D341Med (cell line): Measurements from ENCODE around the gene RBFOX2.
"Not testable (repeated sequence)": the region's sequence is repeated elsewhere in the genome, so short reads cannot be mapped to it uniquely, and the experiment has no call there.

ENCODE experiments used
- DNase-seq: peaks from one replicate; pipeline ENCODE4 v3.0.0; 2012; ENCODE audit warnings: low spot score

RBFOX2 gene

DNA sequence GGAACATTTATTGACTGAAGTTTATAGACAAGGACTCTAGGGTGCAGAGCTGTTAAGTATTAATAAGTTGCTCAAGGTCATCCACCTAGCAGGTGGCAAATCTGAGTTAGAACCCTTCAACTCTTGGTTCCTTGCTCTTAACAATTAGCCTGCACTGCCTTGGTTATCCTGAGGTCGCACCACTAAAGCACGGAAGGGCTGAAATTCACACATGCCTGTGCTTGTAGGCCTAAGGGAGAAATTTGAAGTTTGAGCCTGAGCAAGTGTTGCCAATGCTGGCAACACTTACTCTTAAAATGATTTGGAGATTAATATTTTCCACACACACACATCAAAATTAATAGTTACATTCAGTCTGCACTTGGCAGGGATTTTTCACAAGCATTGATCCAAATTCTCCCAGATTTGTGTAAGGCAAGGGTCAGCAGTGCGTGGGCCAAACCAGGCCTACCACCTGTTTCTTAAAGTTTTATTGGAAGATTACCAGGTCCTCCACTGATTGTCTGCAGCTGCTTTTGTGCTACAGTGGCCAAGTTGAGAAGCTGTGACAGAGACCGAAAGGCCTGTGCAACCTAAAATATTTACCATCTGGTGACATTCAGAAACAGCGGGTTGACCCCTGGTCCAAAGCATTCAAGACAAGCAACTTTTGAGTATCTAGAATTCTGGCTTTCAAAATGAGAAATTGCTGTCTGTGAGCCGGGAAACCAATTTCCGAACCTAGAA is 294.7 kb downstream of the RBFOX2 start:
- no peak for DNase-seq

DNA sequence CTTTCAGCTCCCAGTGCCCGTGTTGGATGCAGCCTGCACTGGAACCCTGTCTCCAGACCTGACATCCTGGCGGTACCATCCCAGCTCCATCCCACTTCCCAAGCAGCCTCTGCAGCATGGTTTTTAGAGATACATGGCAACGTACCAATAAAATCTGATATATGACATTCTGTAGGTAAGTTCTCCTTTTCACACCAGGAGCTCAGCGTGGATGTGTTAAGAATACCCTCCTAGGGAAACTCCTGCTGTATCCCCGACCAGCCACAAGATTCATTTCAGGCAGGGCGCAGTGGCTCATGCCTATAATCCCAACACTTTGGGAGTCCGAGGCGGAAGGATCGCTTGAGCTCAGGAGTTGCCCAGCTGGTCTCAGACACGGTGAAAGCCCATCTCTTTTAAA is 295.6 kb downstream of the RBFOX2 start:
- no peak for DNase-seq

DNA sequence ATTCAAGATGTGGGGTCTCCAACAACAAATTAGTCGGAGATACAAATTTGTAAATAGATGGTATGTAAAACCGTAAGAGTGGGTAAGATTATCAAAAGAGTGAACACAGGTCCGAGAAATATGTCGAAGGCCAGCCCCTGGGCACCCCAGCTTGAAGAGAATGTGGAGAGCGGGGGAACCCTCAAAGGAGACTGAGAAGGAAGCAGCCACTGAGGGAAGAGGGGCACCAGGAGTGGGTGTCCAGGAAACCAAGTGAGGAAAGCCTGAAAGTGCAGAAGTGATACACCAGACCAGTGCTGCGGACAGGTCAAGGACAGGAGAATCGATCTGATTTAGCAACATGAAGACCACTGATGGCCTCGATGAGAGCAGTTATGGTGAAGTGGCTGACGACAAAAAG is 296.5 kb downstream of the RBFOX2 start:
- no peak for DNase-seq

DNA sequence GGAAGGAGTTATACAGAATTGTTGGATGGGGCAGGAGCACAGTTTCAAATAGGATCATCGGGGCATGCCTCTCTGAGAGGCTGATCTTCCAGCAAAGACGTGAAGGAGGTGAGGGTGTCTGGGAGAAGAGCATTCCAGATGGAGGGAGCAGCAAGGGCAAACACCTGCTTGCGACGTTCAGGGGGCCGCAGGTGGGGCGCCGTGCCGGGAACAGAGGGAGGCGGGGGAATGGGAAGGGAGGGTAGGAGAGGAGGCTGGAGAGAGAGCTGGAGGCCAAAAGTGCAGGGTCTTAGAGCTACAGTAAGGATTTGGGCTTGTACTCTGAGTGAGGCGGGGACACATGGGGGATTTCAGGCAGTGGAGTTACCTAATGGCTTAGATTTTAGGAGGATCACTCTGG is 297.3 kb downstream of the RBFOX2 start:
- no peak for DNase-seq

DNA sequence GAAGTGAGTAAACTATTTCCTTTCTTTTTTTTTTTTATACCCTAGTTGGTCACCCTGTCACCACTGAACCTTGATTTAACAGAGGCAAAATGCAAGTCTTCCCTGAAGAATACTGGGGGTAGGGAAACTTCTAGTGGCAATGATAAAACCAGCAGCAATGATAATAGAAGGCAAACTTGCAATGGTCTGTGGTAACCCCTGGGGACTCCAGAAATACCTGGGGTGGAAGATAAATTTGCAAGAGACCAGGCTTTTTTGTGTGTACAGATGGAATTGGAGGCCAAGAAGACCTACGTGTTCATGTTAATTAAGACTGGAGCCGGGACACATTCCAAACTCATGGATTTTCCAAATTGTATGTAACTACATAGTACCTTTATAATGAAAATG is 299.3 kb downstream of the RBFOX2 start:
- DNase-seq, result no peak

DNA sequence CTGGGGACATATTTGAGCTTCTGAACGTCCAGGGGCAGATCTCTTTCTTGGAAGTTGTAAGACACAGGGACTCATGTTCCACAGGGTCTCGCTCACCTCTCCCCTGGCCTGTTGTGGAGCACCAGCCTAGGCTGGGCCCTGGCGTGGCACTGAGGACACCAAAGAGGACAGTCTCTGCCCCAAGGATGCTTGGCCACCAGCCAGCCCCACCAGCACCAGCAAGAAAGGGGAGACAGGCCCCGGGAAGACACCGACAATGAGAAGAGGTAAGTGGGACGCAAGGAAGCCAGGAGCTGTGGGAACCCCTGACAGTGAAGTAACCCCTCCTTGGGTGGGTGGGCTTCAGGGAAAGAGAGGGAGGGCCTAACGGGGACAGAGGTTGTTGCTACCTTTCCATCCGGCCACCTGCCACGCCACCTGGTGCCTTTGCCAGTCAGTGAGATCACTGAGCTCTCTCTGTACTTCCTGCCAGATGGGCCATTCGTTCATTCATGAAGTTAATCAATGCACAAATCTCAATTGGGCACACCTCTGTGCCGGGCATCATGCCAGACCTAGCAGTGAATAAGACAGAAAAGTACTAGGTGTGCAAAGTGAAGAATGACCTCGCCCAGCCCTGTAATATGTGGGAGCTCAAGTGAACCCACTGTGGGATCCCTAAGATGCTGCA is 299.9 kb downstream of the RBFOX2 start:
- DNase-seq, result no peak

DNA sequence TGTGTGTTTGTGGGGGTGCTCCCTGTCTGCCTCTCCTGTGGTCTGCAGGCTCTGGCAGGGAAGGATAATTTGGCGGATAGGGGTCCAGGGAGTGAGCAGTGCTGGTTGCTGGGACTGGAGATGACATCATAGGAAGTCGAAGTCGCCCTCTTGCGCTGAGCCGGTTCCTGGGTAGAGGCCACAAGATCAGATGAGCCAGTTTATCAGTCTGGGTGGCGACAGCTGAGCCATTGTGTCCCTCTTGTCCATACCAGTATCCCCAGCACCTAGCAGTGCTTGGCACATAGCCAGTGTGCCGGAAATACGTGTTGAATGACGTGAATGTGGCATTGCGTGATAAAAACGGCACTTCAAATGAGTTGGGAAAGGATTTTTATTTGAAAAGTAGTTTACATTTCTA is 301.2 kb downstream of the RBFOX2 start:
- DNase-seq, result no peak

DNA sequence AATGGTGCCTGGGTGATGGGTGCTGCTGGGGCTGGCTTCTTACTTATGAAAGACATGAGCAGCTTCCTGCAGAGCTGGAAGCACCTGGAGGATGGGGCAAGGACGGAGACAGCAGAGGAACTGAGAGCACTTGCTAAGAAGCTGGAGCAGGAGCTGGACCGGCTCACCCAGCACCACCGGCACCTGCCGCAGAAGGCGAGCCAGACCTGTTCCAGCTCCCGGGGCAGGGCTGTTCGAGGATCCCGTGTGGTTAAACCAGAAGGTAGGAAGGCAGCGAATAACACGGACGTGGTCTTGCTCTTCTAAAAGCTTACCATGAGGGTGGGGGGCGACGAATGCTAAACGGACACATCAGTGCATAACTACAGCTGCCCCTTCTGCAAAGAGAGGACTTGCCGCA is 301.7 kb downstream of the RBFOX2 start:
- no peak for DNase-seq

DNA sequence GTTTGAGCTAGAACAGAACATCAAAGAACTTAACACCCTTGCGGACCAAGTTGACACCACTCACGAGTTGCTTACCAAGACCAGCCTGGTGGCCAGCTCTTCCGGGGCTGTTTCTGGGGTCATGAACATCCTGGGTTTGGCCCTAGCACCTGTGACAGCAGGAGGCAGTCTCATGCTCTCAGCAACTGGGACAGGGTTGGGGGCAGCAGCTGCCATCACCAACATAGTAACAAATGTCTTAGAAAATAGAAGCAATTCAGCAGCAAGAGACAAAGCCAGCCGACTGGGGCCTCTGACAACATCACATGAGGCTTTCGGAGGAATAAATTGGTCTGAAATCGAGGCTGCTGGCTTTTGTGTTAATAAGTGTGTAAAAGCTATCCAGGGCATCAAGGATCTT is 302.2 kb downstream of the RBFOX2 start:
- no peak for DNase-seq

DNA sequence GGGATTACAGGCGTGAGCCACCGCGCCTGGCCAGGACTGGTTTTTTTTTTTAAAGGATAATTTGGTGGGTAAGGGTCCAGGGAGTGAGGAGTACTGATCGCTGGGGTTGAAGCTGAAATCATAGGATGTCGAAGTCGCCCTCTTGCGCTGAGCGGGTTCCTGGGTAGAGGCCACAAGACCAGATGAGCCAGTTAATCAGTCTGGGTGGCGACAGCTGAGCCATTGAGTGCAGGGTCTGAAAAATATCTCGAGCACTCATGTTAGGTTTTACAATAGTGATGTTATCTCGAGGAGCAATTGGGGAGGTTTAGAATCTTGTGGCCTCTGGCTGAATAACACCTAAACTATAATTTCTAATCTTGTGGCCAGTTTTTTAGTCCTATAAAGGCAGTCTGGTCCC is 303.1 kb downstream of the RBFOX2 start:
- DNase-seq, result no peak

DNA sequence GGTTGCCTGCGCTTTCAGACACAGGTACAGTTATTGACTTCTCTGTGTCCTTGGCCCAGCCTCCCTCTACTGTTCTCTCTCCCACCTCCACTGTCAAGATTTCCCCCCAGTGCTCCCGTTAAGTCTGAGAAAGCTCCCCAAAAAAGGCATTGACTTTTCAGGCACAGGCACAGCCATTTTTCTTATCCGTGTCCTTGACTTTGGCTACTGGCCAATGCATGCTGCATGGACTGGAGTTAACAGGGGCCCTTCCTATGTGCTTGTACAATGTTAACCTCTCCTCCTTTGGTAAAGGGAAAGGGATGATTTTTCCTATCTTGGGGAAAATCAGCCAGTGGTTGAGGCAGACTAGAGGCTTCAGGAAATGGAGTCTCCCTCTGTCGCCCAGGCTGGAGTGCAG is 306.7 kb downstream of the RBFOX2 start:
- DNase-seq, result no peak

DNA sequence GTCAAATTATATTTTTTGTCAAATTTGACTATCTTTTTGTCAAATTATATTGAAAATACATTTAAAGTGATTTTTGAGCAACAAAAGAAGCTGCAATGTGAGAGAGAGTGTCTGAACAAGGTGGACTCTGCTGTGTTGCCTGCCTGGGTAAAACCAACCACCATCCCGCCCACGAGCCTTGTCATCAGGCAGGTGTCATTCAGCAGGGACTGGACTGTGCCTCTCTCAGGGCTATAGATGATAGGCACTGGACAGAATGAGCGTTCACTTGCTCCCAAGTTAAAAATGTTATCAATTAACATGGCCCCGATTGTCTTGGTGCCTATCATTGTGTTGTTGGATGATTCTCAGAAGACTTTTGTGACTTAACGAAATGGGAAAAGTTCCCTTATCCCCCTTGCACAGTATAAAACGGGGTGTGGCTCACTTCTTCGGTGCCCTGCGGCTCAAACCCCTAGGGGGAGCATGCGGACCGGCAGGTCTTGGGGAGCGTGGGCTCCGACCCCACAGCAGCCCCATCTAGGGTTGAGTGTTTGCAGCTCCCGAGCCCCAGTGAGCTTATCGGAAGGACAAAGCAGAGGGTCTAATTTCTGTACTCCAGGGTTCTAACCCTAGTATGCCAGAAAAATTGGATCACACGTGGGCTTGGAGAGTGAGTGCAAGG is 309.3 kb downstream of the RBFOX2 start:
- no peak for DNase-seq

DNA sequence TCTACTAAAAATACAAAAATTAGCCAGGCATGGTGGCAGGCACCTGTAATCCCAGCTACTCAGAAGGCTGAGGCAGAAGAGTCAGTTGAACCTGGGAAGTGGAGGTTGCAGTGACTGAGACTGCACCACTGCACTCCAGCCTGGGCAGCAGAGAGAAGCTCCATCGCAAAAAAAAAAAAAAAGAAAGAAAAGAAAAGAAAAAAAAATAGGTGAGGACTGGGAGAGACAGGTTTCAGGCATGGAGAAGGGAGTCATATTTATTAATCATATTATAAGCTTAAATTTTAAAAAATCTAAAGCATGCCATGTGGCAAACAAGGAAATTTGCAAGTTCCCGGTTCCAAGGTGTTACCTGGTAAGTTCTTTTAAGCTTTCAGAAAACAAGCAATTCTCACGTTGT is 311.1 kb downstream of the RBFOX2 start, which contains the start of gene APOL5:
APOL5 (plus strand) TSS at position 301 of the 400 bp plus-strand sequence; CDS start at position 301, 0 bp downstream.
- no peak for DNase-seq

DNA sequence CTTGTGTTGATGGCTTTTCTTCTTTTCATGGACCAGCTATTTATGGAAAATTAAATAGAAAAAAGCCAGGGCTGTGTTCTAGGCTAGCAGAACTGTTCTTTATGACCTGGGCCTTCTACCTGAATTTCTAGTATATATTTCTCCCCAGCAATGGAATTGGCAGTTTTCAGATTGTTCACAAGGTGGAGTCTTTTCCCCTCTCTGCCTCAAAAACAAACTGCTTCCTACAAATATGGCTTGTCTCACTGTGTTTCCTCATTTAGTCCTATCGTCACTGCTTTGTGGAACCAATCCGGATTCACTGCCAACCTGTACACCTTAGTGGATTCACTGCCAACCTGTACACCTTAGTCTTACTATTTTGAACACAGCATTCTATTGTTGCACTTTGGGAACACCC is 316.0 kb downstream of the RBFOX2 start:
- DNase-seq, result no peak

DNA sequence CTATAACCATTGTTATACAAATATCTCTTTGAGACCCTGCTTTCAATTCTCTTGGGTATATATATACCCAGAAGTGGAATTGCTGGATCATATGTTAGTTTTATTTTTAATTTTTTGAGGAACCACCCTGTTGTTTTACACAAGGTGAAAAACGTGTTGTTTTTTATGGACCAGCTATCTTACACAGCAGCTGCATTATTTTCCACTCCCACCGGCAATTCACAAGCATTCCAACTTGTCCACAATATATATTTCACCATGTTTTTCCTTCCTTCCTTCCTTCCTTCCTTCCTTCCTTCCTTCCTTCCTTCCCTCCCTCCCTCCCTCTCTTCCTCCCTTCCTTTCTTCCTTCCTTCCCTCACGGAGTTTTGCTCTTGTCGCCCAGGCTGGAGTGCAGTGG is 317.3 kb downstream of the RBFOX2 start:
- no peak for DNase-seq

DNA sequence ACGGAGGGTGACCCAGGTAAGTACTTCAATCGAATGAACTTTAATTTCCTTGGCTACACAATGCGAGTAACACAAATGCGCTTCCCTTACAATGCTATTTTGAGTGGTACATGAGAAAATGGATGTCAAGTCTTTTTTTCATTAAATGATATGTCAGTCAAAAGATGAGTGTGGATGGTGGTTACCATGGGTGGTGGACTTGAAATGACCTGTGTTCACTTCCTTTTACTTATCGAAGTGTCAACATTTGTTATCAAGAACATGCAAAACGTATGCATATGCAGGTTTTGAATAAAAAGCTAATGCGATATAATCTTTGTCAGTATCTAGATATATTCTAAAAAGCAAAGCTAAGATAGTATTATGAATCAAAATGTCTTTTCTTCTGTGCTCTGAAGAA is 319.7 kb downstream of the RBFOX2 start:
- DNase-seq, result no peak

DNA sequence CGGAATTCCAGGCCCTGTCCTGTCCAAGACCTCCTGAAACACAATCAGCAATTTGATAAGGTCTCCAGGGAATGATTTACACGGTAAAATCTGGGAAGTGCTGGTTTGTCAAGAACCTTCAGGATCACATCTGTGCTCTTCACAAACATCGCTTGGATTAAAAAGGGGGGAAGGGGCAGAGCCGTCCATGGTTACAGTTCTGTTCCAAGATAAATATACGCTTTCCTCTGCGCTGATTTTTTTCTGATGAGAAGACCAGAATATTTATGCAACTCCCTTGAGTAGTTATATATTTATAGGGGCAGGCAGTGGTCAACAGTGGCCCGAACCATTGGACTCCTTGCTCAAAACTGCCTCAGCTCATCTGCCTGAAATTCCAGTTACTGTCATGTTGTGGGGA is 320.2 kb downstream of the RBFOX2 start:
- DNase-seq, result no peak

DNA sequence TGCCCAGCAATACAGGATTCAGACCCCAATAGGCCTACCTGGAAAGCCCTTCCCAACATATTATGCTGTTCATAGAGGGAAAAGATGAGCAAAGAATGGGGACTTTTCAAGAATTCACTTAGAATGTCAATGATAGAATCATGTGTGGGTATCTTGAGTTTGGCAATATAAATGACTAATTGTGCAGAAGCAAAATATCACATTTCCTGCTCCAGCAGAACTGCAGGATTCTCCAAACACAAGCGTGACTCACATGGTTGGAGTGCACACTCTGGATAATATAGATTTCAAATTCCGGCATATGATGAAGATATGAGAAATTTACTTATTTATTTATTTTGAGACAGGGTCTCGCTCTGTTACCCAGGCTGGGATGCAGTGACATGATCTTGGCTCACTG is 323.5 kb downstream of the RBFOX2 start:
- DNase-seq, result no peak

DNA sequence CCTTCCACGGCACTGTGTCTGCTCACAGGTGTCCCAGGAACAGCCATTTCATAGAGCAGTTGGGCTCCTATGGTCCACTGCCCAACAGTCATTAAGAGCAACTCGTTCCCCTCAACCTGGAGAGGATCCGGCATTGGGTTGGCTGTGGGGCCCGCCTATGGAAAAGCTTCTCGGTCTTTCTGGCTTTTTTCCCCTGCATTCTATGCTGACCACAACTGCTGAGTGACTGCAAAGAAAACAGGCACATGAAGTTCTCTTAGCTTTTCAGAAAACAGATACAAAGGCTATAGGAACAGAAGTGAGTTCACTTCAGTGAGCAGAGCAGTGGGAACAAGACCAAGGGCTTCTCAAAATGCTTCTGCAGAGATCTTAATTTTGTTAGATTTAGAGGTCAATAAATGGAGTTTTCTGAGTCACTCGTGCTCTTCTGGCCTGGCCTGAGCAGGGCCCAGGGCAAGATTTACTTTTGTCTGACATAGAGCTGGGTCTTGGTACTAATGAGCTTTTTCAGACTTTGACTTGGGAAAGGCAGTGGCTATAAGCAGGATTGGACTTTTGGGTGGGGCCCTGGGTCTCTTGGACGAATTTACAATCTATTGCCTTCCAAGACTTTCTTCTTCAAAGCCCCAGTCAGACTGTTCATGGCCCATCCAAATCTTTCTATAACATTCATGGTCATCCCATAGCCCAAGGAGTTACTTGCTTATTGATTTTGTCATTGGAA is 324.6 kb downstream of the RBFOX2 start:
- DNase-seq, result no peak

DNA sequence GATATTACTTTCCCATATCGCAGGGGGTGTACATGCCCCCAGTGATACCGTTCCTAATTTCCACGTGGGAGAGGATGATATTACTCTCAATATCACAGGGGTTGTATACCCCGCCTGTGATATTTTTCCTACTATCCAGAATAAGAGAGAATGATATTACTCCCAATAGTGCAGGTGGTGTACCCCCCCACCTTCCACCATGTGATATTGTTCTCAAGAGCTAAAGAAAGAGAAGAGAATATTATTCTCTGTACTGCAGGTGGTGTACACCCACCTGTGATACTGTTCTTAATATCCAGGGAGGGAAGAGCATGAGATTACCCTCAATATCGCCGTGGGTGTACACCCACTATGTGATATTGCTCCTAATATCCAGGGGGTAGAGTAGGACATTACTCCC is 328.8 kb downstream of the RBFOX2 start:
- DNase-seq, result not testable (repeated sequence)

DNA sequence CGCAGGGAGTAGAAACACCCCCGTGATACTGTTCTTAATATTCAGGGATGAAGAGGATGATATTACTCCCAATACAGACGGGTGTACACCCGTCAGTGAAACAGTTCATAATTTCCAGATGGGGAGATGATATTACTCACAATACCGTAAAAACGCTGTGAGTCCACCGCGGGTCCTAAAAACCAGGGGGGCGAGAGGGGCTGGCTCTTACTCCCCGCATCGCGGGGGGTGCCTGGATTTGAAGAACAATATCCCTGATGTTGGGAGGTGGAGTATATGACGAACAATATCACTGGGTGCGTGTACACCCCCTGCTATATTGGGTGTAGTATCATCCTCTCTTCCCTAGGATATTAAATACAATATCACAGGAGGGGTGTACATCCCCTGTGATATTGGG is 331.5 kb downstream of the RBFOX2 start:
- DNase-seq, result no peak

DNA sequence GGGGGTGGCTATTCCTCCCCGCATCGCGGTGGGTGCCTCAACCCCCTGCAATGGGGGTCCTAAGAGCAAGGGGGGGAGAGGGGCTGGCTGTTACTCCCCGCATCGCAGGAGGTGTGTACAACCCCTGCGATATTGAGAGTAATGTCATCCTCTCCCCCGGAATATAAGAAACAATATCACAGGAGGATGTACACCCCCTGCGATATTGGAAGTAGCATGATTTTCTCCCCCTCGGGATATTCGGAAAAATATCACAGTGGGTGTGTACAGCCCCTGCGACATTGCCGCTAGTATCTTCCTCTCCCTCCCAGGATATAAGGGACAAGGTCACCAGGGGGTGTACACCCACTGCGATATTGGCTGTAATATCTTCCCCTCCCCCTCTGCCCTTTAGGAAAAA is 333.4 kb downstream of the RBFOX2 start:
- no peak for DNase-seq

DNA sequence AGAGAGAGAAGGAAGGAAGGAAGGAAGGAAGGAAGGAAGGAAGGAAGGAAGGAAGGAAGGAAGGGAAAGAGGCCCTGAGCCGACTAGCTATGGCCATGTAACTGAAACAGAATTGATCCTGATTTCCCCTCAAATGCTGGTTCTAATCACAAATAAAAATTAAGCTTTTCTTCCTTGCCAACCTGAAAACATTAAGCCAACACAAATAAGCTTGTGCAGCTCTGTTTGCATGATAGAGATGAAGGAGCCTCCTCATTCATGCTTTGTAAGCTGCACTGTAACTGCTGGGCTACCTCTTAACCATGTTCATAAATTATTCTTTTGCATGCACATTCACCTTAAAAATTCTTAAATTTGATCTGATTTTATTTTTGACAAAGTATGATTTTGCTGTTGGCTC is 338.6 kb downstream of the RBFOX2 start:
- DNase-seq, result no peak
